Neutrophil (primary cell): ENCODE data around the gene CNOT3.

Source experiments
- H3K27ac ChIP-seq: fragments of 200-600 bp; sonication (generic); 2 replicates; pipeline ENCODE4 v1.5.1; 2016; ENCODE audit warnings: mild to moderate bottlenecking, moderate library complexity
- H3K27me3 ChIP-seq: fragments of 200-600 bp; sonication (generic); 2 replicates; pipeline ENCODE4 v1.6.0; 2016; ENCODE audit warnings: mild to moderate bottlenecking
- H3K36me3 ChIP-seq: fragments of 200-600 bp; sonication (generic); 2 replicates; pipeline ENCODE4 v1.5.1; 2017
- H3K4me1 ChIP-seq, 2 experiments: fragments of 200-600 bp in 1 of 2; sonication (generic) in 1 of 2; 1 replicate in 1 of 2; 2 replicates in 1 of 2; pipeline versions ENCODE4 v1.5.1 to v1.6.1; 2013 to 2016; ENCODE audit warnings: low read depth in 1 of 2, low read length in 1 of 2, mild to moderate bottlenecking in 1 of 2, moderate library complexity in 1 of 2; ENCODE audit not compliant: control insufficient read depth in 1 of 2, insufficient read depth in 1 of 2
- H3K4me3 ChIP-seq, 2 experiments: fragments of 200-600 bp in 1 of 2; sonication (generic) in 1 of 2; 1 replicate in 1 of 2; 2 replicates in 1 of 2; pipeline ENCODE4 v1.5.1; 2013 to 2016; ENCODE audit warnings: low read depth in 1 of 2, low read length in 1 of 2, mild to moderate bottlenecking in 1 of 2, moderate library complexity in 1 of 2
- H3K9me3 ChIP-seq: fragments of 200-600 bp; sonication (generic); 2 replicates; pipeline ENCODE4 v1.5.1; 2016
- CTCF ChIP-seq: fragments of 200-600 bp; sonication (generic); IDR thresholded peaks from 2 replicates; pipeline ENCODE4 v1.5.1; 2016; ENCODE audit warnings: antibody characterized with exemption

Gene CNOT3

GRCh38 chr19:54133312-54133956 is 4.1 kb upstream of the CNOT3 start:
- no peaks in the 10 kb centered on the region for H3K9me3 ChIP-seq
- no peak for TF ChIP-seq CTCF
- no peak overlapping the region for H3K4me3 ChIP-seq
- peaks cover 16 to 19% of the 10 kb centered on the region in 2 experiments for H3K4me1 ChIP-seq
- peaks cover 4% of the 10 kb centered on the region for H3K27me3 ChIP-seq
- no peak overlapping the region for H3K27ac ChIP-seq
- peaks cover 38% of the 10 kb centered on the region for H3K36me3 ChIP-seq

GRCh38 chr19:54133957-54134590 is 3.5 kb upstream of the CNOT3 start:
- Histone ChIP-seq H3K27ac (no peak overlapping the region), H3K4me3 (no peak overlapping the region), H3K27me3 (peaks cover 4% of the 10 kb centered on the region), H3K36me3 (peaks cover 32% of the 10 kb centered on the region), H3K9me3 (no peaks in the 10 kb centered on the region), H3K4me1 (peaks cover 23 to 25% of the 10 kb centered on the region in 2 experiments)
- TF ChIP-seq CTCF, result no peak

- no peak for TF ChIP-seq CTCF
- peak overlapping the region; percentile 58 to 64 for H3K4me3 ChIP-seq
- no peaks in the 10 kb centered on the region for H3K9me3 ChIP-seq
- H3K4me1 ChIP-seq, result peaks cover 34 to 37% of the 10 kb centered on the region in 2 experiments
- peak overlapping the region; percentile 91 for H3K27ac ChIP-seq
- peaks cover 4% of the 10 kb centered on the region for H3K27me3 ChIP-seq
- H3K36me3 ChIP-seq, result peaks cover 14% of the 10 kb centered on the region
Measured at GRCh38 chr19:54136086-54136863, 1.3 kb upstream of the CNOT3 start.

GRCh38 chr19:54136864-54137698 is 481 bp upstream of the CNOT3 start:
- H3K36me3 ChIP-seq, result peaks cover 7% of the 10 kb centered on the region
- TF ChIP-seq CTCF, result peak; percentile 32
- no peaks in the 10 kb centered on the region for H3K9me3 ChIP-seq
- peaks cover 4% of the 10 kb centered on the region for H3K27me3 ChIP-seq
- peaks cover 34 to 37% of the 10 kb centered on the region in 2 experiments for H3K4me1 ChIP-seq
- peak overlapping the region; percentile 91 for H3K27ac ChIP-seq
- peak overlapping the region; percentile 76 to 99 for H3K4me3 ChIP-seq
